Urinary bladder (tissue), 4 donors: ENCODE results near the gene MYH2. TPM values are rescaled to one million over a fixed set of nuclear protein-coding genes. Genes with fewer than 3 reads are reported as not detected.

ENCODE experiments used
- DNase-seq: peaks from one replicate; pipeline ENCODE4 v3.0.0-alpha.2; 2015; ENCODE audit errors: extremely low spot score
- H3K27ac ChIP-seq: one replicate; pipeline ENCODE4 v1.5.1; 2013; ENCODE audit warnings: low read depth, mild to moderate bottlenecking, moderate library complexity
- H3K36me3 ChIP-seq: one replicate; pipeline ENCODE4 v1.6.1; 2013; ENCODE audit warnings: mild to moderate bottlenecking, moderate library complexity; ENCODE audit not compliant: insufficient read depth
- H3K4me1 ChIP-seq: one replicate; pipeline ENCODE4 v1.6.1; 2013; ENCODE audit warnings: mild to moderate bottlenecking, moderate library complexity; ENCODE audit not compliant: insufficient read depth
- H3K4me3 ChIP-seq: one replicate; pipeline ENCODE4 v1.5.1; 2013; ENCODE audit warnings: low read depth, low read length
- WGBS: extraction: QIAGEN DNeasy Blood & Tissue Kit; methylation state at CpG from one replicate; pipeline ENCODE4 v1.1.7; 2013; 5-methylcytosine and 5-hydroxymethylcytosine counted together
- polyA plus RNA-seq: library from polyadenylated mRNA; stranded (reverse); fragments of 200-250 nt; gene quantifications from one replicate; pipeline ENCODE4 v1.2.3, GENCODE V29; 2013
- total RNA-seq: library from RNA; depleted of rRNA; stranded (reverse); fragments of >200 nt; gene quantifications from one replicate; pipeline ENCODE4 v1.2.3, GENCODE V29; 2014
- donor health status: healthy with polysubstance abuse.
- donor health status: healthy.

MYH2 gene
- total and polyA plus RNA-seq, 2 donors = 0.15 to 1.7 TPM

- Histone ChIP-seq H3K4me3 (no peak overlapping the region), H3K4me1 (no peaks in the 10 kb centered on the region), H3K27ac (no peak overlapping the region), H3K36me3 (no peaks in the 10 kb centered on the region)
- DNase-seq = no peak
- 11% methylated on average over 1 of the region's 1 CpG for WGBS
Measured at GRCh38 chr17:10477701-10478100, 71.8 kb downstream of the MYH2 start.

GRCh38 chr17:10474536-10474935 lies 74.9 kb downstream of the MYH2 start:
- no peak for DNase-seq
- Histone ChIP-seq H3K4me3 (no peak overlapping the region), H3K36me3 (no peaks in the 10 kb centered on the region), H3K4me1 (no peaks in the 10 kb centered on the region), H3K27ac (no peak overlapping the region)
- WGBS = 68% methylated on average over 4 of the region's 4 CpGs

GRCh38 chr17:10471858-10472257 lies 77.6 kb downstream of the MYH2 start:
- no peak overlapping the region for H3K27ac ChIP-seq
- no peak for DNase-seq
- 96% methylated on average over 1 of the region's 1 CpG for WGBS
- H3K36me3 ChIP-seq = no peaks in the 10 kb centered on the region
- H3K4me3 ChIP-seq = no peak overlapping the region
- no peaks in the 10 kb centered on the region for H3K4me1 ChIP-seq

Other genes starting within 250 kb of the MYH2 start
- gene MYH13, start 176.7 kb downstream of the MYH2 start, total RNA-seq = 0.05 TPM
- gene MYH13, start 176.7 kb downstream of the MYH2 start, polyA plus RNA-seq = 0.01 TPM
- gene MYH8, start 127.7 kb downstream of the MYH2 start, total RNA-seq = 69.6 TPM
- gene MYH8, start 127.7 kb downstream of the MYH2 start, polyA plus RNA-seq = not detected
- 0.37 TPM for gene MYH4, start 80.1 kb downstream of the MYH2 start, total RNA-seq
- gene MYH4, start 80.1 kb downstream of the MYH2 start, polyA plus RNA-seq = not detected
- 0.21 TPM for gene MYH1, start 31.1 kb downstream of the MYH2 start, total RNA-seq
- not detected for gene MYH1, start 31.1 kb downstream of the MYH2 start, polyA plus RNA-seq
- gene MYH3, start 107.7 kb upstream of the MYH2 start, total RNA-seq = 227 TPM
- 5.9 TPM for gene MYH3, start 107.7 kb upstream of the MYH2 start, polyA plus RNA-seq
- 20.5 TPM for gene SCO1, start 147.9 kb upstream of the MYH2 start, total RNA-seq
- 25.1 TPM for gene SCO1, start 147.9 kb upstream of the MYH2 start, polyA plus RNA-seq
- gene ADPRM, start 147.9 kb upstream of the MYH2 start, total RNA-seq = 17.9 TPM
- 9.9 TPM for gene ADPRM, start 147.9 kb upstream of the MYH2 start, polyA plus RNA-seq
- 7.2 TPM for gene TMEM220, start 180.4 kb upstream of the MYH2 start, total RNA-seq
- gene TMEM220, start 180.4 kb upstream of the MYH2 start, polyA plus RNA-seq = 8.7 TPM